Endothelial cell of umbilical vein (primary cell): ENCODE results near the gene ZMYM4.

Experiments
- CTCF ChIP-seq, 2 donors: IDR thresholded peaks; 1 replicate in 1 of 2; 2 replicates in 1 of 2; pipeline ENCODE4 v1.5.1; 2011; ENCODE audit warnings: low read length in 2 of 2, mild to moderate bottlenecking in 2 of 2, moderate library complexity in 2 of 2, control low read depth in 1 of 2, inconsistent platforms in 1 of 2, low read depth in 1 of 2; ENCODE audit not compliant: insufficient read depth in 1 of 2; ENCODE audit errors: extremely low read depth in 1 of 2
- EZH2 ChIP-seq: IDR thresholded peaks from 2 replicates; pipeline ENCODE4 v1.6.1; 2012; ENCODE audit warnings: borderline replicate concordance, low read depth, mild to moderate bottlenecking, moderate library complexity, low read length, inconsistent platforms; ENCODE audit not compliant: severe bottlenecking
- FOS ChIP-seq: IDR thresholded peaks from 2 replicates; pipeline ENCODE4 v1.6.1; 2011; ENCODE audit warnings: mild to moderate bottlenecking, low read length, moderate library complexity, borderline replicate concordance; ENCODE audit not compliant: insufficient read depth
- GATA2 ChIP-seq: IDR thresholded peaks from 2 replicates; pipeline ENCODE4 v1.7.0; 2011; ENCODE audit warnings: low read depth, mild to moderate bottlenecking, moderate library complexity, mixed read lengths, low read length; ENCODE audit not compliant: insufficient read length, insufficient read depth
- JUN ChIP-seq: IDR thresholded peaks from 2 replicates; pipeline ENCODE4 v1.6.1; 2011; ENCODE audit warnings: borderline replicate concordance, low read depth; ENCODE audit not compliant: insufficient read length, insufficient read depth
- MAX ChIP-seq: IDR thresholded peaks from 2 replicates; pipeline ENCODE4 v1.6.1; 2011; ENCODE audit not compliant: insufficient read depth, insufficient read length
- MYC ChIP-seq: IDR thresholded peaks from one replicate; pipeline ENCODE4 v1.6.1; 2011; ENCODE audit warnings: mild to moderate bottlenecking, low read depth, low read length
- POLR2A ChIP-seq: IDR thresholded peaks from 2 replicates; pipeline ENCODE4 v1.6.1; 2012; ENCODE audit warnings: low read depth, mild to moderate bottlenecking, control low read depth, low read length
- POLR2AphosphoS5 ChIP-seq: IDR thresholded peaks from 2 replicates; pipeline ENCODE4 v1.6.1; 2012; ENCODE audit warnings: low read depth, mild to moderate bottlenecking, control low read depth, low read length, moderate library complexity; ENCODE audit not compliant: insufficient read depth

- TF ChIP-seq POLR2AphosphoS5 = no peak
- TF ChIP-seq CTCF (IDR thresholded peaks at IDR 0.05; ENCODE audit: extremely low read depth in 1 of 2, insufficient read depth in 1 of 2, low read depth in 1 of 2, low read length in 2 of 2) = no peak
- TF ChIP-seq EZH2 = no peak
- no peak for TF ChIP-seq POLR2A
- no peak for TF ChIP-seq JUN
- TF ChIP-seq MAX = no peak
- TF ChIP-seq MYC = no peak
- no peak for TF ChIP-seq GATA2
- TF ChIP-seq FOS = no peak
Observed at GRCh38 chr1:35470977-35471613, 202.6 kb downstream of the ZMYM4 start.
